Measurements from ENCODE around the gene NT5C3A.
"Not testable (repeated sequence)": the region's sequence is repeated elsewhere in the genome, so short reads cannot be mapped to it uniquely, and the experiment has no call there.

DNA sequence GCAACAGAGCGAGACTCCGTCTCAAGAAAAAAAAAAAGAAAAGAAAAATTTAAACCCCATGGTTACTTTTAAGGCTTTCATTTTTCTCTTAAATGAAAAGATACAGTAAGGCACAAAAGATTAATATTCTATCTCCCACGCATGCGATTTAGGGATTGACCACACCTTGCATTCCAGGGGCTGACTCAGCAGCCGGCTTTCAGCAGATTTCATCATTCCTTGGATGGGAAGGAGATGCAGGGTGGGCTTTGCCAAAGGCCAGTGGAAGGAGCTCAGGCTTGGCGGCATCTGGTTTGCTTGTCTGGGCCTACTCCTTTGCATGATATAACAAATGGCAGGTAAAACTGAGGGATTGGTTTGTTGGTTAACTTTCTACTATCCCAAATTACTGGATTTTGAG lies 83.3 kb downstream of the NT5C3A start:
- TF ChIP-seq, protein P1, sequence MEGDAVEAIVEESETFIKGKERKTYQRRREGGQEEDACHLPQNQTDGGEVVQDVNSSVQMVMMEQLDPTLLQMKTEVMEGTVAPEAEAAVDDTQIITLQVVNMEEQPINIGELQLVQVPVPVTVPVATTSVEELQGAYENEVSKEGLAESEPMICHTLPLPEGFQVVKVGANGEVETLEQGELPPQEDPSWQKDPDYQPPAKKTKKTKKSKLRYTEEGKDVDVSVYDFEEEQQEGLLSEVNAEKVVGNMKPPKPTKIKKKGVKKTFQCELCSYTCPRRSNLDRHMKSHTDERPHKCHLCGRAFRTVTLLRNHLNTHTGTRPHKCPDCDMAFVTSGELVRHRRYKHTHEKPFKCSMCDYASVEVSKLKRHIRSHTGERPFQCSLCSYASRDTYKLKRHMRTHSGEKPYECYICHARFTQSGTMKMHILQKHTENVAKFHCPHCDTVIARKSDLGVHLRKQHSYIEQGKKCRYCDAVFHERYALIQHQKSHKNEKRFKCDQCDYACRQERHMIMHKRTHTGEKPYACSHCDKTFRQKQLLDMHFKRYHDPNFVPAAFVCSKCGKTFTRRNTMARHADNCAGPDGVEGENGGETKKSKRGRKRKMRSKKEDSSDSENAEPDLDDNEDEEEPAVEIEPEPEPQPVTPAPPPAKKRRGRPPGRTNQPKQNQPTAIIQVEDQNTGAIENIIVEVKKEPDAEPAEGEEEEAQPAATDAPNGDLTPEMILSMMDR (conservative IDR thresholded peaks at IDR 0.05; ENCODE audit: low read depth, low read length), result not testable (repeated sequence)
- not testable (repeated sequence) for TF ChIP-seq EZH2 (IDR thresholded peaks at IDR 0.05; ENCODE audit: low read length, unreplicated experiment); EZH2phosphoT487 (IDR thresholded peaks at IDR 0.05; ENCODE audit: borderline replicate concordance, low read length)
